Measurements from ENCODE around the gene RAB3IL1. TPM values are rescaled to one million over a fixed set of nuclear protein-coding genes. Genes with fewer than 3 reads are reported as not detected.

RAB3IL1 gene
- total and polyA plus RNA-seq, 9 of the 15 experiments (the other 6 are each of a cell fraction or from before 2014, with no cell fraction given): 0.15 to 42.6 (median 15.5) TPM

DNA sequence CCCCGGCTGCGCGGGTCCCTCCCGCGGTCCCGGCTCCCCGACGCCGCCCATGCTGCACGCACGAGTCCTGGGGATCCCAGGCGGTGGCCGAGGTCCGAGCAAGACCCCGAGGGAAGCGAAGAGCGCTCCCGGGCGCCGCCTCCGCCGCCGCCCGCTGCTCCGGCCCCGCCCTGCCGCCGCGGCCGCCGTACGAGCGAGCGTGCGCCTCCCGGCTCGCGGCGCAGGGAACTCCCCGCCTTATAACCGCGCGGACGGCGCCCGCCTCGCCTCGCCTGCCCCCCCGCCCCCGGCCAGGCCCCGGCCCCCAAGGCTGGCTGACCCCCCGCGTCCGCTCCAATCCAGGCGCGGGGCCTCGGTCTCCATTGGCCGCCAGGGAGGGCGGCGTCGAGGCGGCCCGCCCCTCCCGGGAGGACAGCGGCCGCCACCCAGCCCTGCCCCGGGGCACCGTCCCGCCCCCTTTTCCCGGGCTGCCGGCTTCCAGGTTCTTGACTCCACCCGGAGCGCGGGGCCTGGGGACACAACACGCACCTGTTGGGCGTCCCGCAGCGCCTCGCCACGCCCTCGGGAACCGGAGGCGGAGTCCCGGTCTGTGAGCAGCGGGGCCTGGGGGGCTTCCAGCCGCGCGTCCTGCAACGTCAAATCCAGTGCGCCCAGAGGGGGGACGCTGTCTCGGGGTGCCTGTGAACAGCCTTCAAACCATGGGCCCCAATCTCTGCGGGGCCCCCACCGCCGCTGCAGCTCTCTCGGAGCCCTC, 25.9 kb downstream of the RAB3IL1 start, which contains the start of gene FADS3 (continued):
- TF ChIP-seq, protein P1, sequence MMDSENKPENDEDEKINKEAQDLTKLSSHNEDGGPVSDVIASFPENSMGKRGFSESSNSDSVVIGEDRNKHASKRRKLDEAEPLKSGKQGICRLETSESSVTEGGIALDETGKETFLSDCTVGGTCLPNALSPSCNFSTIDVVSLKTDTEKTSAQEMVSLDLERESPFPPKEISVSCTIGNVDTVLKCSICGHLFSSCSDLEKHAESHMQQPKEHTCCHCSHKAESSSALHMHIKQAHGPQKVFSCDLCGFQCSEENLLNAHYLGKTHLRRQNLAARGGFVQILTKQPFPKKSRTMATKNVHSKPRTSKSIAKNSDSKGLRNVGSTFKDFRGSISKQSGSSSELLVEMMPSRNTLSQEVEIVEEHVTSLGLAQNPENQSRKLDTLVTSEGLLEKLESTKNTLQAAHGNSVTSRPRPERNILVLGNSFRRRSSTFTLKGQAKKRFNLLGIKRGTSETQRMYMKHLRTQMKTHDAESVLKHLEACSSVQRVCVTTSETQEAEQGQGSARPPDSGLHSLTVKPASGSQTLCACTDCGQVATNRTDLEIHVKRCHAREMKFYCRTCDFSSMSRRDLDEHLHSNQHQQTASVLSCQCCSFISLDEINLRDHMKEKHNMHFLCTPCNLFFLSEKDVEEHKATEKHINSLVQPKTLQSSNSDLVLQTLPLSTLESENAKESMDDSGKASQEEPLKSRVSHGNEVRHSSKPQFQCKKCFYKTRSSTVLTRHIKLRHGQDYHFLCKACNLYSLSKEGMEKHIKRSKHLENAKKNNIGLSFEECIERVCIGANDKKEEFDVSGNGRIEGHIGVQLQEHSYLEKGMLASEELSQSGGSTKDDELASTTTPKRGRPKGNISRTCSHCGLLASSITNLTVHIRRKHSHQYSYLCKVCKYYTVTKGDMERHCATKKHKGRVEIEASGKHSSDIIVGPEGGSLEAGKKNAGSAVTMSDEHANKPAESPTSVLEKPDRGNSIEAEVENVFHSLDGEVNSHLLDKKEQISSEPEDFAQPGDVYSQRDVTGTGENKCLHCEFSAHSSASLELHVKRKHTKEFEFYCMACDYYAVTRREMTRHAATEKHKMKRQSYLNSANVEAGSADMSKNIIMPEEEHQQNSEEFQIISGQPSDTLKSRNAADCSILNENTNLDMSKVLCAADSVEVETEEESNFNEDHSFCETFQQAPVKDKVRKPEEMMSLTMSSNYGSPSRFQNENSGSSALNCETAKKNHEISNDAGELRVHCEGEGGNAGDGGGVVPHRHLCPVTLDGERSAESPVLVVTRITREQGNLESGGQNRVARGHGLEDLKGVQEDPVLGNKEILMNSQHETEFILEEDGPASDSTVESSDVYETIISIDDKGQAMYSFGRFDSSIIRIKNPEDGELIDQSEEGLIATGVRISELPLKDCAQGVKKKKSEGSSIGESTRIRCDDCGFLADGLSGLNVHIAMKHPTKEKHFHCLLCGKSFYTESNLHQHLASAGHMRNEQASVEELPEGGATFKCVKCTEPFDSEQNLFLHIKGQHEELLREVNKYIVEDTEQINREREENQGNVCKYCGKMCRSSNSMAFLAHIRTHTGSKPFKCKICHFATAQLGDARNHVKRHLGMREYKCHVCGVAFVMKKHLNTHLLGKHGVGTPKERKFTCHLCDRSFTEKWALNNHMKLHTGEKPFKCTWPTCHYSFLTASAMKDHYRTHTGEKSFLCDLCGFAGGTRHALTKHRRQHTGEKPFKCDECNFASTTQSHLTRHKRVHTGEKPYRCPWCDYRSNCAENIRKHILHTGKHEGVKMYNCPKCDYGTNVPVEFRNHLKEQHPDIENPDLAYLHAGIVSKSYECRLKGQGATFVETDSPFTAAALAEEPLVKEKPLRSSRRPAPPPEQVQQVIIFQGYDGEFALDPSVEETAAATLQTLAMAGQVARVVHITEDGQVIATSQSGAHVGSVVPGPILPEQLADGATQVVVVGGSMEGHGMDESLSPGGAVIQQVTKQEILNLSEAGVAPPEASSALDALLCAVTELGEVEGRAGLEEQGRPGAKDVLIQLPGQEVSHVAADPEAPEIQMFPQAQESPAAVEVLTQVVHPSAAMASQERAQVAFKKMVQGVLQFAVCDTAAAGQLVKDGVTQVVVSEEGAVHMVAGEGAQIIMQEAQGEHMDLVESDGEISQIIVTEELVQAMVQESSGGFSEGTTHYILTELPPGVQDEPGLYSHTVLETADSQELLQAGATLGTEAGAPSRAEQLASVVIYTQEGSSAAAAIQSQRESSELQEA (IDR thresholded peaks at IDR 0.05; ENCODE audit: low read depth): peak; percentile 5; the same call in 1 of the 2 replicates
- TF ChIP-seq, protein P2, sequence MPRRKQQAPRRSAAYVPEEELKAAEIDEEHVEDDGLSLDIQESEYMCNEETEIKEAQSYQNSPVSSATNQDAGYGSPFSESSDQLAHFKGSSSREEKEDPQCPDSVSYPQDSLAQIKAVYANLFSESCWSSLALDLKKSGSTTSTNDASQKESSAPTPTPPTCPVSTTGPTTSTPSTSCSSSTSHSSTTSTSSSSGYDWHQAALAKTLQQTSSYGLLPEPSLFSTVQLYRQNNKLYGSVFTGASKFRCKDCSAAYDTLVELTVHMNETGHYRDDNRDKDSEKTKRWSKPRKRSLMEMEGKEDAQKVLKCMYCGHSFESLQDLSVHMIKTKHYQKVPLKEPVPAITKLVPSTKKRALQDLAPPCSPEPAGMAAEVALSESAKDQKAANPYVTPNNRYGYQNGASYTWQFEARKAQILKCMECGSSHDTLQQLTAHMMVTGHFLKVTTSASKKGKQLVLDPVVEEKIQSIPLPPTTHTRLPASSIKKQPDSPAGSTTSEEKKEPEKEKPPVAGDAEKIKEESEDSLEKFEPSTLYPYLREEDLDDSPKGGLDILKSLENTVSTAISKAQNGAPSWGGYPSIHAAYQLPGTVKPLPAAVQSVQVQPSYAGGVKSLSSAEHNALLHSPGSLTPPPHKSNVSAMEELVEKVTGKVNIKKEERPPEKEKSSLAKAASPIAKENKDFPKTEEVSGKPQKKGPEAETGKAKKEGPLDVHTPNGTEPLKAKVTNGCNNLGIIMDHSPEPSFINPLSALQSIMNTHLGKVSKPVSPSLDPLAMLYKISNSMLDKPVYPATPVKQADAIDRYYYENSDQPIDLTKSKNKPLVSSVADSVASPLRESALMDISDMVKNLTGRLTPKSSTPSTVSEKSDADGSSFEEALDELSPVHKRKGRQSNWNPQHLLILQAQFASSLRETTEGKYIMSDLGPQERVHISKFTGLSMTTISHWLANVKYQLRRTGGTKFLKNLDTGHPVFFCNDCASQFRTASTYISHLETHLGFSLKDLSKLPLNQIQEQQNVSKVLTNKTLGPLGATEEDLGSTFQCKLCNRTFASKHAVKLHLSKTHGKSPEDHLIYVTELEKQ (CRISPR knock-in tag; IDR thresholded peaks at IDR 0.05): no peak
- TF ChIP-seq ZKSCAN3 (CRISPR knock-in tag; IDR thresholded peaks at IDR 0.05) (no peak), KLF13 (tag; IDR thresholded peaks at IDR 0.05; ENCODE audit: borderline replicate concordance, low read depth) (peak; percentile 67; the same call in 1 of the 2 replicates), SIN3B (IDR thresholded peaks at IDR 0.05; ENCODE audit: low read depth) (peak; percentile 44; the same call in 1 of the 2 replicates), GABPB1 (CRISPR knock-in tag; IDR thresholded peaks at IDR 0.05) (peak; percentile 49; the same call in 1 of the 2 replicates), POLR2G (IDR thresholded peaks at IDR 0.05; ENCODE audit: low read depth, low read length) (peak; percentile 85)
- TF ChIP-seq, protein P3, sequence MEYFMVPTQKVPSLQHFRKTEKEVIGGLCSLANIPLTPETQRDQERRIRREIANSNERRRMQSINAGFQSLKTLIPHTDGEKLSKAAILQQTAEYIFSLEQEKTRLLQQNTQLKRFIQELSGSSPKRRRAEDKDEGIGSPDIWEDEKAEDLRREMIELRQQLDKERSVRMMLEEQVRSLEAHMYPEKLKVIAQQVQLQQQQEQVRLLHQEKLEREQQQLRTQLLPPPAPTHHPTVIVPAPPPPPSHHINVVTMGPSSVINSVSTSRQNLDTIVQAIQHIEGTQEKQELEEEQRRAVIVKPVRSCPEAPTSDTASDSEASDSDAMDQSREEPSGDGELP (CRISPR knock-in tag; IDR thresholded peaks at IDR 0.05; ENCODE audit: borderline replicate concordance): peak; percentile 50; the same call in 1 of the 2 replicates

Data from K562 (cell line).